Measurements from ENCODE around the gene GNE. TPM values are rescaled to one million over a fixed set of nuclear protein-coding genes. Genes with fewer than 3 reads are reported as not detected.

GNE gene
- total and polyA plus RNA-seq, 2 of the 13 experiments (the other 11 are each of a cell fraction or from before 2014, with no cell fraction given): 16.1 to 24.1 TPM

DNA sequence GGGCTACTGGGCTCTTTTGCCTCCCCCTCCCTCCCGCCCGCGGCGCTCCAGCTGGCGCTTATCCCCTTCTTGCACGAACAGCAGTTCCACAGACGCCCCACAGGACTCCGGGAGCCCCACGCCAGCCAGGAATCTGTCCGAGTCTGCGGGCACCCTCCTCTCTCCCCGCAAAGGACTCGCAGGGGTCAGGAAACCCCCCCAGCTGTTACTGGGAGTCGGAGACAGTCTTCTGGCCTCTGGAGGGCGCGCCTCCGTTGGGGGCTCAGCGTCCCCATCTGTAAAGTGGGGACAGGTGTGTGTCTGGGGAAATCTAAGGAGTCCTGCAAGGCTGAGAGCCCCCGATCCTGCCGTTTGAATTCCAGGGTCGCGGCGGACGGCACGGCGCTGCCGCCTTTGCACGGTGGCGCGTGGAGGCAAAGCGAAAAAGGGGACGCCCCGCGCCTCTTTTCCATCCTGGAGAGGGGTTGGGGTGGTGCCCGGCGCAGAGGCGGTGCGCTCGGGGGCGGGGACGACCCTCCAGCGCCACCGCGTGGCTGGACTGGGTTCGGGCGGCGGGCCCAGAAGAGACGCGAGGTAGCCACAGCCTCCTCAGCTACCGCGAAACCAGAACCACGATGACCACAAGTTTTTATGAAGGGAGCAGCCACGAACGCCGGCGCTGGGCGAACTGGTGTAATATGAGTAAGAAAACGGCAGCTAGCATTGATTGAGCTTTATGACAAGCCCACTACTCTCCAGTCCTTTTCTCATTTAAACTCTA is 91.9 kb downstream of the GNE start (continued):
- TF ChIP-seq NFAT5 (CRISPR knock-in tag; IDR thresholded peaks at IDR 0.05) (no peak), ZNF446 (CRISPR knock-in tag; IDR thresholded peaks at IDR 0.05) (no peak), ZNF441 (CRISPR knock-in tag; IDR thresholded peaks at IDR 0.05; ENCODE audit: borderline replicate concordance) (no peak), ZSCAN5A (CRISPR knock-in tag; IDR thresholded peaks at IDR 0.05; ENCODE audit: borderline replicate concordance) (no peak), ZNF724P (CRISPR knock-in tag; IDR thresholded peaks at IDR 0.05; ENCODE audit: borderline replicate concordance) (no peak), ZFAT (CRISPR knock-in tag; conservative IDR thresholded peaks at IDR 0.05) (no peak), ZNF709 (CRISPR knock-in tag; IDR thresholded peaks at IDR 0.05) (no peak), ZMYM2 (CRISPR knock-in tag; IDR thresholded peaks at IDR 0.05) (no peak), CEBPB (IDR thresholded peaks at IDR 0.05; ENCODE audit: borderline replicate concordance, low read depth, low read length) (no peak), E2F5 (CRISPR knock-in tag; conservative IDR thresholded peaks at IDR 0.05) (no peak), ZNF761 (CRISPR knock-in tag; conservative IDR thresholded peaks at IDR 0.05) (no peak), HNF4A (CRISPR knock-in tag; IDR thresholded peaks at IDR 0.05) (no peak), ZC3H13 (CRISPR knock-in tag; IDR thresholded peaks at IDR 0.05) (no peak)
- TF ChIP-seq, protein P1, sequence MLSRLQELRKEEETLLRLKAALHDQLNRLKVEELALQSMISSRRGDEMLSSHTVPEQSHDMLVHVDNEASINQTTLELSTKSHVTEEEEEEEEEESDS (CRISPR knock-in tag; IDR thresholded peaks at IDR 0.05; ENCODE audit: borderline replicate concordance): no peak
- TF ChIP-seq, protein P2, sequence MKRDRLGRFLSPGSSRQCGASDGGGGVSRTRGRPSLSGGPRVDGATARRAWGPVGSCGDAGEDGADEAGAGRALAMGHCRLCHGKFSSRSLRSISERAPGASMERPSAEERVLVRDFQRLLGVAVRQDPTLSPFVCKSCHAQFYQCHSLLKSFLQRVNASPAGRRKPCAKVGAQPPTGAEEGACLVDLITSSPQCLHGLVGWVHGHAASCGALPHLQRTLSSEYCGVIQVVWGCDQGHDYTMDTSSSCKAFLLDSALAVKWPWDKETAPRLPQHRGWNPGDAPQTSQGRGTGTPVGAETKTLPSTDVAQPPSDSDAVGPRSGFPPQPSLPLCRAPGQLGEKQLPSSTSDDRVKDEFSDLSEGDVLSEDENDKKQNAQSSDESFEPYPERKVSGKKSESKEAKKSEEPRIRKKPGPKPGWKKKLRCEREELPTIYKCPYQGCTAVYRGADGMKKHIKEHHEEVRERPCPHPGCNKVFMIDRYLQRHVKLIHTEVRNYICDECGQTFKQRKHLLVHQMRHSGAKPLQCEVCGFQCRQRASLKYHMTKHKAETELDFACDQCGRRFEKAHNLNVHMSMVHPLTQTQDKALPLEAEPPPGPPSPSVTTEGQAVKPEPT (CRISPR knock-in tag; IDR thresholded peaks at IDR 0.05; ENCODE audit: low read depth): no peak
- TF ChIP-seq, protein P3, sequence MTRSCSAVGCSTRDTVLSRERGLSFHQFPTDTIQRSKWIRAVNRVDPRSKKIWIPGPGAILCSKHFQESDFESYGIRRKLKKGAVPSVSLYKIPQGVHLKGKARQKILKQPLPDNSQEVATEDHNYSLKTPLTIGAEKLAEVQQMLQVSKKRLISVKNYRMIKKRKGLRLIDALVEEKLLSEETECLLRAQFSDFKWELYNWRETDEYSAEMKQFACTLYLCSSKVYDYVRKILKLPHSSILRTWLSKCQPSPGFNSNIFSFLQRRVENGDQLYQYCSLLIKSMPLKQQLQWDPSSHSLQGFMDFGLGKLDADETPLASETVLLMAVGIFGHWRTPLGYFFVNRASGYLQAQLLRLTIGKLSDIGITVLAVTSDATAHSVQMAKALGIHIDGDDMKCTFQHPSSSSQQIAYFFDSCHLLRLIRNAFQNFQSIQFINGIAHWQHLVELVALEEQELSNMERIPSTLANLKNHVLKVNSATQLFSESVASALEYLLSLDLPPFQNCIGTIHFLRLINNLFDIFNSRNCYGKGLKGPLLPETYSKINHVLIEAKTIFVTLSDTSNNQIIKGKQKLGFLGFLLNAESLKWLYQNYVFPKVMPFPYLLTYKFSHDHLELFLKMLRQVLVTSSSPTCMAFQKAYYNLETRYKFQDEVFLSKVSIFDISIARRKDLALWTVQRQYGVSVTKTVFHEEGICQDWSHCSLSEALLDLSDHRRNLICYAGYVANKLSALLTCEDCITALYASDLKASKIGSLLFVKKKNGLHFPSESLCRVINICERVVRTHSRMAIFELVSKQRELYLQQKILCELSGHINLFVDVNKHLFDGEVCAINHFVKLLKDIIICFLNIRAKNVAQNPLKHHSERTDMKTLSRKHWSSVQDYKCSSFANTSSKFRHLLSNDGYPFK (CRISPR knock-in tag; IDR thresholded peaks at IDR 0.05; ENCODE audit: borderline replicate concordance): no peak
